Fibroblast of skin of scalp (primary cell): ENCODE results near the gene TTC21B.

Experiments
- DNase-seq: peaks from one replicate; pipeline ENCODE4 v3.0.0-alpha.2; 2013

Gene TTC21B

DNA sequence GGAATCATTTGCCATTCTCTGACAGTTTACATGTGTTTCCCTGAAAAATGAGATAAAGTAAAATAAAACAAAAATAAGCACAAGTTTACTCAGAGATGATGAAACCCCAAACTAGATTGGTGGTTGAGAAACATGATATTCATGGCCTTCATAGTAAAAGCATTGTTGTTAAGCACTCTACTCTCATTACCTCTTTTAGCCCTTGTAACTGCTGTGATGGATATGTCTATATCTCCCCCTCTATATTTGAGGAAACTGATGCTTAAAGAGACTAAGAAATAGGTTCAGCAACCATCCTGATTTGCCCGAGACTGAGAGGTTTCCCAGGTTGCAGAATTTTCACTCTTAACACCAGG is 125.7 kb downstream of the TTC21B start:
- DNase-seq: no peak

DNA sequence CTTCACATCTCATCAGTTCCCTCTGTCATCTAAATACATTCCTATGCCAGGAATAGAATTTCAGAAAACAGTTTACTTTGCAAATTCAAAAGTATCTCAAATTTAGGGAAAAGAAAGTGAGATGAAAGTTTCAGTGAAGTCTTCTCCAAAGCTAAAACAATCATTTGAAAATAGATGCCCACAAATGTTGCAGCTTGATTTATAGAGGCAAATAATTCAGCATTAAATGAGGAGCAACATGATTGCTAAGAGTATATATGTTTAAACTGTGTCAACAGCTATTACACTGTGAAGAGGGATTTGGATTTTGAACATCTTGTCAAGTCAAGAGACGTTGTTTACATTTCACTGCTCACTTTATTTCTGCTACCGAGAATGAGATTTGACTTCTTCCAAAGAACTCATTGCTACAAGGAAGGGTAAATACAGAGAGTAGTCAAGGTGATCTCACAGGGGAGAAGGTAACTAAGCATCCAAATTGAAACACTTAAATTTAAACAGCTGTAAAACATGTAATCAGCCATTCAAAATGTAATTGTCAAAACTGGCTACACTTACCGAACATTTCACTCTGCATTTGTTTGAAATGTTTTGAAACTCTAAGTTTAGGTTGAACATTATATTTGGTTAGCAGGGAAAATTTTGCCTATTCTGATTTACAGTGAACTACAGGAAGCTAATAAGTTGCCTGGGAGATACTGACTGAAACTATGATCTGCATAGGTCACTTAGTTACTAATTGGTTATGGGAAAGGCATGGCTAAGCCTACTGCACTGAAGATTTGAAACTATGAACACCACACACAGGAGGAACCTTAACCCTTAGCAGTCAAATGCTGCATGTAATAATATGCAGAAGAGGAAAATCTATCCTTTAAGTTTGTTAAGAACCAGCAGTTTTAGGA is 126.3 kb downstream of the TTC21B start:
- DNase-seq: no peak

GRCh38 chr2:165825041-165825440 is 128.5 kb downstream of the TTC21B start:
- DNase-seq: no peak
